GM12872 (cell line): ENCODE measurements around the gene FAM149A.

ENCODE experiments used
- TF ChIP-seq, protein P1 (sequence below): IDR thresholded peaks from 3 replicates; pipeline ENCODE4 v1.5.1; 2011; ENCODE audit warnings: low read depth, mild to moderate bottlenecking, low read length, moderate library complexity; ENCODE audit not compliant: insufficient read depth

The FAM149A gene

DNA sequence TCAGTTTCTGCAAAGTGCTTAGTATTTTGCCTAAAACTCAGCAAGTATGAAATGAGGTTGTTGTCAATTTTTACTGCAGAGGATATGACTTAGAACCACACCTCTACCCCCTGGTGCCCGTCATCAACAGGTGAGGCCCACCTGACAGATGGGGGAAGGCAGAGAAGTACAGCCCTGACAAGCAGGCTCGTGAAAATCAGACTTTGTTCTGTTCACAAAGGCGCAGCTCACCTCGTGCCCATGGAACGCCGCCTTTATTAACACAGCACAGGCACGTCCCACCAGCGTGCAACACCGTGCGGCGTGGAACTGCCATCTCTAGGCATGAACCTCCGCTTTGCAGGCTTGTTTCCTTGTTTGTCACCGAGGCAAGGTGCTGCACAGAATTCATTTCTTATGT is 100.2 kb downstream of the FAM149A start:
- TF ChIP-seq, protein P1, sequence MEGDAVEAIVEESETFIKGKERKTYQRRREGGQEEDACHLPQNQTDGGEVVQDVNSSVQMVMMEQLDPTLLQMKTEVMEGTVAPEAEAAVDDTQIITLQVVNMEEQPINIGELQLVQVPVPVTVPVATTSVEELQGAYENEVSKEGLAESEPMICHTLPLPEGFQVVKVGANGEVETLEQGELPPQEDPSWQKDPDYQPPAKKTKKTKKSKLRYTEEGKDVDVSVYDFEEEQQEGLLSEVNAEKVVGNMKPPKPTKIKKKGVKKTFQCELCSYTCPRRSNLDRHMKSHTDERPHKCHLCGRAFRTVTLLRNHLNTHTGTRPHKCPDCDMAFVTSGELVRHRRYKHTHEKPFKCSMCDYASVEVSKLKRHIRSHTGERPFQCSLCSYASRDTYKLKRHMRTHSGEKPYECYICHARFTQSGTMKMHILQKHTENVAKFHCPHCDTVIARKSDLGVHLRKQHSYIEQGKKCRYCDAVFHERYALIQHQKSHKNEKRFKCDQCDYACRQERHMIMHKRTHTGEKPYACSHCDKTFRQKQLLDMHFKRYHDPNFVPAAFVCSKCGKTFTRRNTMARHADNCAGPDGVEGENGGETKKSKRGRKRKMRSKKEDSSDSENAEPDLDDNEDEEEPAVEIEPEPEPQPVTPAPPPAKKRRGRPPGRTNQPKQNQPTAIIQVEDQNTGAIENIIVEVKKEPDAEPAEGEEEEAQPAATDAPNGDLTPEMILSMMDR, result no peak

- TF ChIP-seq, protein P1, result no peak
These were observed 100.7 kb downstream of the FAM149A start for GRCh38 chr4:186205156-186205555.

GRCh38 chr4:186216465-186217024 is 112.0 kb downstream of the FAM149A start:
- TF ChIP-seq, protein P1, result no peak

GRCh38 chr4:186217733-186218293 is 113.3 kb downstream of the FAM149A start:
- TF ChIP-seq, protein P1, result no peak

DNA sequence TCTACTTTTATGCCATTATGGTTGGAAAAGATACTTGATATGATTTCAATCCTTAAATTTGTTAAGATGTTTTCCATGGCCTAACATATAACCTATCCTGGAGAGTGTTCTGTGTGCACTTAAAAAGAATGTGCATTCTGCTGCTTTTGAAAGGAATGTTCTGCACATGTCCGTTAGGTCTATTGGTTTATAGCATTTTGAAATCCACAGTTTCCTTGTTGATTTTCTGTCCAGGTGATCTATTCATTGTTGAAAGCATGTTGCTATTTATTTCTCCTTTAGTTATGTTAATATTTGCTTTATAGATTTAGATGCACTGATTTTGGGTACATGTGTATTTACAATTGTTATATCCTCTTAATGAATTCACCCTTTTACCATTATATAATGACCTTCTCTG is 117.1 kb downstream of the FAM149A start:
- TF ChIP-seq, protein P1, result no peak
